GM11168 (cell line): ENCODE measurements around the gene SYT2.
"Not testable (repeated sequence)": the region's sequence is repeated elsewhere in the genome, so short reads cannot be mapped to it uniquely, and the experiment has no call there.

Experiments
- in situ Hi-C: fragments of 300-500 bp; cut with MboI; formaldehyde crosslinking; loops from one replicate; pipeline ENCODE4 v1.12.0; 2022; ENCODE audit warnings: low sequenced_read_pairs; ENCODE audit not compliant: unreplicated experiment

SYT2 gene

DNA sequence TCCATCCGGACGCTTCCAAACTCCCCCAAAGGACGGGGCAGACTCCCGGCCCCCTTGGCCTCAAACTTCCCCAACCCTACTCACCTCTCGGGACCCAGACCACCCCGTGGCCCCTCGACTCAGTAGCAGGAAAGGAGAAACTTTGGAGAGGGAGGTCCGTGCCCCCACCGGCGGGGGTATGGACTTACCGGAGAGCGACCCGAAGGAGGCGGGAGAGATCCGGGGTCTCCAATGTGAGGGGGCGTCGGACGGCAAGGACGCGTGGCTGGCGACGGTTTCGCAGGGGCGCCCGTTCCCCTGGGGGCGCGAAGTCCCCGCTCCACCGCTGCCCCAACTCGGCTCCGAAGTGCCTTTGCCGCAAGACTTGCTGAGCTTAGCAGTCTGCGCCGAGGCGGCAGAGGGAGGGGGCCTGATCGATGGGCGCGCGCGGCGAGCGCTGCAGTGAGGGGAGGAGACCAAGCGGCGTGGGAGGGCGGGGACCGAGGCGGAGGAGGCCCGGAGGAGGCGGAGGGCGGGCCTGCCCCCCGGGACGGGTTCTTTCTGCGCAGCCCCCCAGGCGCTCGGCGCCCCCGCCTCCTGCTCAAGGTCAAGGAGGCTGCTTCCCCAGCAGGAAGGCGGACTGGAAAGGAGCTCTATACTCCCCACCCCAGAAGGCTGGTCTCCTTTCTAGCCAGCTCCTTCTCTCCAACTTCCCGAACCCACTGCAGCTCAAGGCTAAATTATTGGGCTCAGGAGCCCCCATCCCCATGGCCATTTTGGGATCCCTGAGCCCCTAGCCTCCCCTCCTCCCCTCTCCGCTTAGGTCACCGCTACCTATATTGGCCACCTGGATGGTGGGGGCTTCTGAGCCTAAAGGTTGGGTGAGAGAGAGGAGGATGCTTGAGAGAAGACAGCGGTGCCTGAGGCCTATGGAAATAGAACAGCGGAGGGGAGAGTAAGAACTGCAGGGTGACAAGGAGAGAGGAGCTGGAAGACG lies at the start of gene SYT2:
SYT2 (minus strand) TSS at position 385 of the 976 bp plus-strand sequence. CDS start 104,682 bp downstream, outside the sequence.
- in situ Hi-C loops: loop anchor here (10.0 to 25.0 kb wide), 2 partner anchors 136 to 248 kb away; no protein-coding TSS in a partner anchor

DNA sequence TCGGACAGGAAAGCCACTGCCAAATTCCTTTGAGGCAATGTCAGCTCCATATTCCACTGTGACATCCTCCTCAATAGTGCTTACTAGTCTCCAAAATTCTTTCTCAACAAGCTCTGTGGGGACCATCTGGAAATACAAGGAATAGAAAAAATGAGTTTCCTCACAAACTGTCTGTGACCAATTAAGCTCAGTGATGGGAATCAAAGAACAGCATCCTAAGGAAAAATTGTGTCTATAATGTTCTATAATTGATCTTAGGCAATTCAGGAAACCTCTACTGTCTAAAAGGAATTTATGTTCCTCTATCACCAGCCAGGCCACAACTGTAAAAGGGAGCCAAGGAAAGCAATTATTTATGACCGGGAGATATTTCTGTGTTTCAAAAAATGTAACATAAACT lies 46.1 kb upstream of the SYT2 start:
- in situ Hi-C loops: no loop called here

DNA sequence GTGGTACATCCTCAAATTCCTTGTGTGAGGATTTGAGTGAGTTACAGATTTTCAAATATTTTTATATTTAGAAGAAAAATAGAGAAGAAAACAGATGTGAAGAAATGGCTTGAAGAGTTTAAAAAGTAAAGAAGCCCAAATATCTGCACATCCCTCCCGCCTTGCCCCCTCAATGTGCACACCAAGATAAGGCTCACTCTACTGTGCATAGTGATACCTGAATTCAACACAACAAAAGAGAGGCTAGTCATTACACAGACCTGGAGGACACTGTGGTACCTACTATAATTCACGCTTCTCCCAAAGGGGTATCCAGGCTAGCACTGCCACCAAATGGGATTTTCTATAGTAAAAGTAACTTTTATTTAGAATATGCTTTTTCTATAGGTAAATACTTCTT lies 44.0 kb upstream of the SYT2 start:
- in situ Hi-C loops: no loop called here

DNA sequence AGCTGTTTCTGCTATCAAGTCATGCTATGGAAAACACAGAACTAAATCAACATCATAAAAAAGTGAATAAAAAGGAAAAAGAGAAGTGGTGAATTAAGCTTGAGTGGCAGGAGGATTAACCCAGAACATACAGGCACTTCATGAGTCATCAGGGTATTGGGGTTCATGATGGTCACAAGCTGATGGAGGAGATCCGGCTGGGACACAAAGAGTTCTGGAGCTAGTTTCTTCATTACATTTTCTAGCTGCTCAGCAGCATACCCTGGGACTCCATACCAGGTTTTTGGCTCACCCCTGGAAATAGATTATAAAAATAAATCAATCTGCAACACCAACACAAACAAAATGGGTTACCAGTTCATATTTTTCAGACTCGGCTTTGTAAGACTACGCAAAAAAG lies 42.5 kb upstream of the SYT2 start:
- in situ Hi-C loops: no loop called here

DNA sequence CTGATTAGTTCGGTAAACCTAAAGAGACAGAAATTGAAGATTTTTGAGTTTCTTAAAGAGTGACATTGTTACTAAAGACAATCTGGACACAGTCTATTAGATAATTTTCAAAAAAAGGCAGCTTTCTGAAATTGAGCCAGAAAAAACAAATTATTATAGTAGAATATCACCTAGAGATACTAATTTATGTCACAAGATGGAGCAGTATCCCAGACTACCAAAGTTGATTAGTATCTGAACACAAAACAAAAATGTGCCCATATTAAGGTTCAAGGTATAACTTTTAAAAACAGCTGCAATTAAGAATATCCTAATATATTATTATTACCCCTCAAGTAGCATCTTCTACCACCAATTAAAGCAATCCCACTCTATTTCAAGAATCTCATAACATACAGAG lies 40.5 kb upstream of the SYT2 start:
- in situ Hi-C loops: no loop called here

DNA sequence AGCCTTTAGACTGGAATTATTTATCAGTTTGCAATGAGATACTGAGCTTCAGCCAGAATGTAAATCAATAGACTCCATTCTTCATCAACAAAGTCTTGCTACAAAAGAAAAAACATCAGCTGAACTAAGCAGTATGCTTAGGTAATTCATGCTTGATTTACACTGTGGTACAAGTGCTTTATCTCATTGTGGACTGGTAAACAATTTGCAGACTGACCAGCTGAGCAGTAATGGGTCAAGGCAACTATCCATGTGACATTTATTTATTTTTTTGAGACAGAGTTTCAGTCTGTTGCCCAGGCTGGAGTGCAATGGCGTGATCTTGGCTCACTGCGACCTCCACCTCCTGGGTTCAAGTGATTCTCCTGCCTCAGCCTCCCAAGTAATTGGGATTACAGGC lies 39.8 kb upstream of the SYT2 start:
- in situ Hi-C loops: no loop called here

DNA sequence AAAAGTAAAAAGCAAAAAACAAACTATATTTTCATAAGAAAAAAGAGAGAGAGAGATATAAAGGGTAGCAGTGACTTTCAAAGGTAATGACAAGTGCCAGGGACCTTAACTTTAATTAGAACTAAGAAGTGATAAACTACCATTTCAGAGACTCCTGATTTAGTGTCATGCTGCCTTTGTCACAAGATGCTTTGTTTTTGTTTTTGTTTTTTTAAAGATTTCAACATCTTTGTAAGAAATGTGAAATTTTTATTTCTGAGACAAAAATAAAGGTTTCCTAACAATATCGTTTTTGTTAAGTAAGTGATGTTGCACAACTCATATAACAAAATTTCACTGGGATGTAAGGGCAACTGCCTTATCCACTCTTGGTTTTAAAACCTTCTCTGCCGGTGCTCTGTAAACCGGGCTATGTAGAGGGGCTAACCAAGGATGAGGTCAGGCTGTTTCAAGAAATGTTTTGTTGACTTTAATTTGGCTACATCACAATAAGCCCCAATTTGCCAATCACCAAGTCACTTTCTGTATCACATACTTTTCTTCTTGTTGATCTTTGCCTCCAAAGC lies 35.2 kb upstream of the SYT2 start:
- in situ Hi-C loops: no loop called here

DNA sequence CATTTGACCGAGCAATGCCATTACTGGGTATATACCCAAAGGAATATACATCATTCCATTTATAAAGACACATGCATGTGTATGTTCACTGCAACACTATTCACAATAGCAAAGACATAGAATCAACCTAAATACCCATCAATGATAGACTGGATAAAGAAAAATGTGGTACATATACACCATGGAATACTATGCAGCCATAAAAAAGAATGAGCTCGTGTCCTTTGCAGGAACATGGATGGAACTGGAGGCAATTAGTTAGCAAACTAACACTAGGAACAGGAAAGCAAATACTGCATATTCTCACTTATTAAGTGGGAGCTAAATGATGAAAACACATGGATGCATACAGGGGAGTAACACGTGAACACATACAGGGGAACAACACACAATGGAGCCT lies 34.5 kb upstream of the SYT2 start:
- in situ Hi-C loops: not testable (repeated sequence)

DNA sequence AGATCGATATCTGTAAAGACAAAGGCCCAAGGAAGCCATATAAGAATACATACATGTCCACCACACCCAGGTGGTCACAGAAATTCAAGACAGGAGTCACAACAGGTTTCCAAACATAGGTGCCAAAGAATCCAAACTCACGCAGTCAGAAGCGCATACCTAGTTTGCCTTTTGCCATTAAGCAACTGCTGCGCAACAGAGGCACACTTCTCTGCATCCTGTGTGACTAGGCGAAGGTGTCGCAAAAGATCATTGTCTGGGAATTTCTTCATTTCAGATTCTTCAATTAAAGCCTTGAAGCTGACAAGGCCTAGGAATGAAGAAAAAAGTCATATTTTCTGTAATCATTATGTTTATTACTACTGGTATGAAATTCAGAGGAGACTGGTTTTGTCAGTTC lies 32.2 kb upstream of the SYT2 start:
- in situ Hi-C loops: no loop called here

DNA sequence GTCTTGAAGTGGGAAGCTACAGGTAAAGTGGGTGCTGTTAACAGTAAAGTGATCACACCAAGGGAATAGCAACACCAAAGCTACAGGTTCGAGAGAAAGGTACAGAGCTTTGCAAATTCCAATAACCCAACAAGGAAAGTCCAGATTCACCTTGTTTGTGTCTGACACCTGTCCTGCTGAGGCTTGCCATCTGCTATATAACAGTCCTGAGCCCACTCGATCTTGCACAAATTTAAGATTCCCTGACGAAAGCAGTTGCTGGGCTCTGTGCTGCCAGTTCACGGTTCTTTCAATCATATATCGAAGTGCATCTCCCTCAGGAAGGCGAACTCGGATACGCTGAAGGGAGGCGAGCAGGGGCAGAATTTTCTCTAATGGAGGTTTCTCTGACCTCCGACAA lies 23.0 kb upstream of the SYT2 start:
- in situ Hi-C loops: no loop called here

DNA sequence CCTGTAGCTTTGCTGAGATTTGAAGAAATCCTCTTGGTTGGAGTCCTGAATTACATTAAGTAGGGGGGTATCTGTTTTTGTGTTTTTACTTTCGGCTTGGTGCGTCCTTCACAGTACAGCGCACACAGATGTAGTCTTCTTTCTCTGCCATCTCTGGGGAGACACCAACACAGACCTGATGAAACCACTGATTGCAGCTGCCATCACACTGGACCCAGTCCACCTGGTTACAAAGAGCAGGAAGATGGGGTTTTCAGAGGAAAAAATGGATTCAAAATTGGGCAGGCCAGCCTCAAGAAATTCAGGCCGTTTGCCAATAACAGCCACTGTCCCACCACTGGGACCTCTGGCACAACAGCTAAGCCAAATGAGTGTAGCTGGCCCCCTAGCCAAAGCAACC lies 18.7 kb upstream of the SYT2 start:
- in situ Hi-C loops: no loop called here

DNA sequence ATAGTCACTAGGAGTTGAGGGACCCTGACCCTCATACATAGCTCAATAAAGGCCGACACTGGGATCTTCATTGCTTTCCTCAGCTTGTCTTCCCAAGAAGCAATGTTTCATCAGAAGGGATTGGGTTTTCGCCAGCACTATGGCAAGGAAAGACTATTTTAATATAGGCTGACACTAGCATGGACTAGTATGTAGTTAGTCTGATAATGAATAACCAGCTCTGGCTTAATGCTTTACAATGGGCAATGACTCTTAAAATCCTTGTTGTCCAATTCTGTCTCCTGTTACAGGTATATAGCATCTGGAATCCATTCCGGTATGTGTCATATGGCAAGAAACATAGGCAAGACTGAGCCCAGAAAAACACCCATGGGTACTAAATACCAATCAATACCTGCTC lies 15.3 kb upstream of the SYT2 start:
- in situ Hi-C loops: no loop called here

DNA sequence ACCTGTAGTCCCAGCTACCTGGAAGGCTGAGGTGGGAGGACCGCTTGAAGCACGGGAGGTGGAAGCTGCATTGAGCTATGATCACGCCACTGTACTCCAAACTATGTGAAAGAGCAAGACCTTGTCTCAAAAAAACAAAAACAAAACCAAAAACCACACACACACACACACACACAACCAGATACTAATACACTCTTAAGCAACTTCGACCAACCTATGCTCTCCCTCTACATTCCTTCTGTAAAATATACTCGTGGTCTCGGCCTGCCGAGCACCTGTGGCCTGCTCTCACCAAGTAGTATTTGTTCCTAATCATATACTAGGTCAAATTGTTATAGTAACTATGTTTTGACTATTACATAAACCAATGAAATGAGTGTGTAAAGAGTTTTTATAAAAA lies 13.5 kb upstream of the SYT2 start:
- in situ Hi-C loops: loop anchor here (5.0 to 25.0 kb wide), 2 partner anchors 71 to 261 kb away; no protein-coding TSS in a partner anchor

DNA sequence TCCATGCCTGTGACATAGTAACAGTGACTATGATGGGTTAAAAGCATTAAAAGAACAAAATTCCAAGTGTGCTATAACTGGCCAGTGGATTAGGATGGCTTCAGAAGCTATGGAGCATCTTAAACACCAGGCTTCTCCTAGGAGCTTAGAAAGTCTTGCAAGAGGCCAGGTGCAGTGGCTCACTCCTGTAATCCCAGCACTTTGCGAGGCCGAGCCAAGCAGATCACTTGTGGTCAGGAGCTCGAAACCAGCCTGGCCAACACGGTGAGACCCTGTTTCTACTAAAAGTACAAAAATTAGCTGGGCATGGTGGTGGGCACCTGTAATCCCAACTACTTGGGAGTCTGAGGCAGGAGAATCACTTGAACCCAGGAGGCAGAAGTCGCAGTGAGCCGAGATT lies 12.8 kb upstream of the SYT2 start:
- in situ Hi-C loops: loop anchor here (5.0 to 25.0 kb wide), 2 partner anchors 71 to 261 kb away; no protein-coding TSS in a partner anchor

DNA sequence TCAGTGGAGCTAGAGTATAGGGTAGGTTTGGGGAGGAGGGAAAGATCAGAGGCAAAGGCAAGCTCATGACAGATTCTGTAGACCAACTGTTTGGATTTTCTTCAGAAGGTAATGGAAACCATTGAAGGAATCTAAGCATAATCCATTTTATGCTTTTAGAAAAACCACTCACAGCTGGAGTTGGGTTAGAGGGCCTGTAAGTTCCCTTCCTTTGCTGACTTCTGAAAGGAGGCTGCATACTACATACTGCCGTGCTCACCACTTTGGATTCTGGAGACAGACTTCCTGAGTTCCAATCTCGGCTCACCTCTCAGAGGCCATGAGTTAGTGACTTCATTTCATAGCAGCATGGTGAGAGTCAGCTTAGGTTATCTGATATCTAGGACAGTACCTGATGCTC lies 6.4 kb upstream of the SYT2 start:
- in situ Hi-C loops: loop anchor here (10.0 to 25.0 kb wide), 2 partner anchors 142 to 254 kb away; no protein-coding TSS in a partner anchor

DNA sequence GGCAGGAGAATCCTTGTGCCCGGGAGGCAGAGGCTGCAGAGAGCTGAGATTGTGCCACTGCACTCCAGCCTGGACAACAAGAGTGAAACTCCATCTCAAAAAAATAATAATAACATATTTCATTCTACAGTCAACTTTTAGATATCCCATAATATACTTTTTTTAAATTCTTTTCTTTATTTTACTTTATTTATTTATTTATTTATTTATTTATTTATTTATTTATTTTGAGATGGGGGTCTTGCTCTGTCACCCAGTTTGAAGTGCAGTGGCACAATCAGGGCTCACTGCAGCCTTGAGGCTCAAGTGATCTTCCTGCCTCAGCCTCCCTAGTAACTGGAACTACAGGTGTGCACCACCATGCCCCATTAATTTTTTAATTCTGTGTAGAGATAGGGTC lies 3.9 kb upstream of the SYT2 start:
- in situ Hi-C loops: loop anchor here (10.0 to 25.0 kb wide), 2 partner anchors 139 to 252 kb away; no protein-coding TSS in a partner anchor

DNA sequence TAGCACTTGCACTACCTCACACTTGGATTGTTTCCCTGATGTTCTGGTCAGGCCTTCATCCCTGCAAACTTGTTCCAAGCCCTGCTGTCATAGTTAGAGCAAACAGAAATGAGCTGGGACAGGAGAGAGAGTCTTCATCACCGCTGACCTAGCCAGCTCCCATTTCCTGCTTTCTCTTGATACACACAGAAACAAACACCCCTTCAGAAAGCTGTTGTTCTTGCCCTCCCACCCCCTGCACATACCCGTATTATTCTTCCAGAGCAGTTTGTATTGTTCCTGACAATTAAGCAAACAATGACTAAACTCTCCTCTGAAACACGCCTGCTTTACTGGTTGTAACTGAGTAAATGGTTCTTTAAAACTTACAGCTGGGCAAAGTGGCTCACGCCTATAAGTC lies 2.9 kb upstream of the SYT2 start:
- in situ Hi-C loops: loop anchor here (10.0 to 25.0 kb wide), 2 partner anchors 138 to 251 kb away; no protein-coding TSS in a partner anchor

DNA sequence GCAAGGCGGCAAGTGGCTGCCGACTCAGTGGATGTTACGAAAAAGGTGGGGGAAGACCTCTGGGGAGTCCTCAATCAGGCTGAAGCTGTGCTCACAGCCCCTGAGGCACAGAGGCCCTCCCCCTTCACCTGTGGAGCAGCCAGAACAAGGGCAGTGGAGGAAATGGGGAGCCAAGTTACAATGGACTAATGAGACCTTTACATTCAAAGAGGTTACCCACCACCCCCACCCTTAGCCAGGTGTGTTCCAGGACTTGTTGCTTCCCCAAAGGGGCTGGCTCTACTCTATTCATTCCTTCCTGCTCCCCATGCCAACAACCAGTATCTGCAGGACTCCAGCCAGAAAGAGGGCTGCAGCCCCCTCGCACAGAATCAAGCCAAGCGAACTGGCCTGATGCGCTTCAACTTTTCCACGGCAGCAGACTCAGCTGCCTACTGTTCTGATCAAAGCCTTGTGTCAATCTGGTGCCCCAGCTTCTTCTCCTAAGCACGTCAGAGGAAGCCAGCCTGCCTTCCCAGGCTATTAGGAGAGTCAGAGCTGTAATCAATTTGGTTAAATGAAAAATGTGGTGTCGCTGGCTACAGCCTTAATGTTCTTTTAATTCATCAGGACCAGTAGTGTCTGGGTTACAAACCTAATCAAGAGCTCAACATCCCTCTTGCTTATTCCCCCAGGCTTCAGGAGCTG lies 1.8 kb upstream of the SYT2 start:
- in situ Hi-C loops: loop anchor here (10.0 to 25.0 kb wide), 2 partner anchors 137 to 250 kb away; no protein-coding TSS in a partner anchor

DNA sequence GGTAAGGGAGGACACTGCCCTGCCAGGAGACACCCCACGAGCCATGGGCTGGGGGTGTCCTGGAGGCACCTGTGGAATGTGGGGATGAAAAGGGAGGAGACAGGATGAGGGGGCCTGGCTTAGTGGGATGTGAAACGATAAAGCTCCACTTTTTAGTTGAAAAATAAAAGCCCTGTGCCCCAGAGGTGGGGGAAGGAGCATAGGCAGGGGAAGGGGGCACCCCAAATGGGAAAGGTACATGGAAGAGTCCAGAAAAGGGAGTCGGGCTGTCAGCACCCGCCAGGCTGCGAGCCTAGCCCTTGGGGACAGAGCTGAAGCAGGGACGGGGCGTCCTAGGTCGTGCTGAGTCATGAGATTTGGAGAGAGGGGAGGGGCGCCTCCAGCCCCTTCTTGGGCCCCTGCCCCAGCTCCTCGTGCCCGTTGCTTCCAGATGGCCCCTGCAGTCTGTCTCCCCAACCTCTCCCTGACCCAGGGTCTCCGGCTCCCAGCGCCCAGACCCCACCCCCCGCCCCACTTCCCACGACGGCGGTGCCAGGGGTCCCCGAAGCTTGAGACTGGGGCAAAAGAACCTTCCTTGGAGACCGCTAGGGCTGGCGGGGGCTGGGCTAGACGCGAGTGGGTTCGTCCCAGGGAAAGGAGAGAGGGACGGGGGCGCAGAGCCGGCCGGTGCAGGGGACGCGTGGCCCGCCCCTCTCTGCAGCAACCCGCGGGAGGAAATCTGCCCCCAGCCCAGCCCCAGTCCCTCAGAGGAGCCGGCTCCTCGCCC lies 795 bp downstream of the SYT2 start:
- in situ Hi-C loops: loop anchor here (10.0 to 25.0 kb wide), 2 partner anchors 135 to 247 kb away; no protein-coding TSS in a partner anchor
